HepG2 (cell line): ENCODE results near the gene CPZ.

Source experiments
- EP300 ChIP-seq, 3 experiments: sonication (generic) in 1 of 3; formaldehyde crosslinking in 1 of 3; IDR thresholded peaks; 2 replicates each; pipeline versions ENCODE4 v1.5.1 to v1.6.1; 2011 to 2020; ENCODE audit warnings: low read depth in 2 of 3, low read length in 2 of 3, borderline replicate concordance in 1 of 3, improper control_type of control experiment in 1 of 3, mild to moderate bottlenecking in 1 of 3, missing genetic modification reagents in 1 of 3, moderate library complexity in 1 of 3
- MYC ChIP-seq: sonication (generic); formaldehyde crosslinking; IDR thresholded peaks from 2 replicates; pipeline ENCODE4 v1.9.0; 2021; ENCODE audit warnings: missing genetic modification reagents, borderline replicate concordance
- POLR2AphosphoS5 ChIP-seq: IDR thresholded peaks from 2 replicates; pipeline ENCODE4 v1.6.1; 2012; ENCODE audit warnings: low read depth, low read length
- PRPF4 ChIP-seq: fragments of 200-400 bp; formaldehyde crosslinking; IDR thresholded peaks from 2 replicates; pipeline ENCODE4 v1.6.1; 2016; ENCODE audit warnings: low read length, low read depth; ENCODE audit not compliant: poor library complexity, severe bottlenecking
- SETDB1 ChIP-seq: sonication (generic); formaldehyde crosslinking; IDR thresholded peaks from 2 replicates; pipeline ENCODE4 v1.5.1; 2020; ENCODE audit warnings: missing genetic modification reagents, mild to moderate bottlenecking, borderline replicate concordance
- ZNF780A ChIP-seq: sonication (generic); formaldehyde crosslinking; IDR thresholded peaks from 2 replicates; pipeline ENCODE4 v1.8.0; 2022; ENCODE audit warnings: mild to moderate bottlenecking, missing genetic modification reagents, moderate library complexity
- TF ChIP-seq, protein P1 (sequence below): sonication (generic); formaldehyde crosslinking; IDR thresholded peaks from 2 replicates; pipeline ENCODE4 v1.5.0; 2020; ENCODE audit warnings: missing genetic modification reagents
- TF ChIP-seq, protein P2 (sequence below): IDR thresholded peaks from 2 replicates; pipeline ENCODE4 v1.6.1; 2012; ENCODE audit warnings: low read length, improper control_type of control experiment

DNA sequence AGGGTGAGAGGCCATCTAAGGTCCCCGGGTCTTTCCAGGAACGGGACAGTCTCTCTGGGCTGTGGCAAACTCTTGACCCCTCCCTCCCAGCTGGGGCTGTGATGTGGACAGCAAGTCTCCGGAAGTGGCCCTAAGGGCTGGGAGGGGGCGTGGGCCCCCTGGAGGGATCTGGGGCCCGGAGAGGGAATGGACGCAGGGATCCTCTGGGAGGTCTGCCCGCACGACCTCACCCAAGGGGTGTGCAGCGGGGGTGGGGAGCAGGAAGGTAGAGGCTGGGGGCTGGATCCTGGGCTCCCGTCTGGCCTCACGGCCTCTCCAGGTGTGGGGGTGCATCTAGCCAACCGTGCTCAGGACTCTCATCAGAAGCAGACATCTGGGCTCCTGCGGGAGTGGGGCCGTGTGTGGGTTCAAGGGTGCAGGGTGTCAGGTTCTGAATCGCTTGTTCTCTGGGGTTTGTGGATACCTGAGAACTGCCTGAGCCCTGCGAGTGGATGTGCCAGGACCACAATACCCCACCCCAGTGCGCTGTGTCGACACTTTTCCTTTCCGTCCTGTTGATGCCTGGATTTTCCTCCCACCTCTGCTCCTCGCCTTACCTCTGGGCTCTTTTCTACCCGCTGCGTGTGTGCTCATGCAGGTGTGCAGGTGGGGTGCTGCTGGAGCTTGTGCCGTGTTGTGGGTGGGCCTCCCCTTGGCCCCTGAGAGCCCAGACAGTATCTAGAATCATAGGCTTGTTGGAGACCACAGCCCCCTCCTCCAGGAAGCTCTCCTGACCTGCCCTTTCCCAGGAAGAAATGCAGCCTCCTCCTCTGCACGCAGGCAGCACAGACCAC, 915 bp downstream of the CPZ start:
- TF ChIP-seq, protein P1, sequence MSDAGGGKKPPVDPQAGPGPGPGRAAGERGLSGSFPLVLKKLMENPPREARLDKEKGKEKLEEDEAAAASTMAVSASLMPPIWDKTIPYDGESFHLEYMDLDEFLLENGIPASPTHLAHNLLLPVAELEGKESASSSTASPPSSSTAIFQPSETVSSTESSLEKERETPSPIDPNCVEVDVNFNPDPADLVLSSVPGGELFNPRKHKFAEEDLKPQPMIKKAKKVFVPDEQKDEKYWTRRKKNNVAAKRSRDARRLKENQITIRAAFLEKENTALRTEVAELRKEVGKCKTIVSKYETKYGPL = no peak
- no peak for TF ChIP-seq PRPF4
- TF ChIP-seq MYC = no peak
- no peak for TF ChIP-seq EP300 (IDR thresholded peaks at IDR 0.05; ENCODE audit: low read depth in 2 of 2, low read length in 2 of 2)
- TF ChIP-seq EP300 (CRISPR knock-in tag; IDR thresholded peaks at IDR 0.05; ENCODE audit: borderline replicate concordance) = no peak
- no peak for TF ChIP-seq ZNF780A (CRISPR knock-in tag)
- TF ChIP-seq POLR2AphosphoS5 = no peak
- TF ChIP-seq, protein P2, sequence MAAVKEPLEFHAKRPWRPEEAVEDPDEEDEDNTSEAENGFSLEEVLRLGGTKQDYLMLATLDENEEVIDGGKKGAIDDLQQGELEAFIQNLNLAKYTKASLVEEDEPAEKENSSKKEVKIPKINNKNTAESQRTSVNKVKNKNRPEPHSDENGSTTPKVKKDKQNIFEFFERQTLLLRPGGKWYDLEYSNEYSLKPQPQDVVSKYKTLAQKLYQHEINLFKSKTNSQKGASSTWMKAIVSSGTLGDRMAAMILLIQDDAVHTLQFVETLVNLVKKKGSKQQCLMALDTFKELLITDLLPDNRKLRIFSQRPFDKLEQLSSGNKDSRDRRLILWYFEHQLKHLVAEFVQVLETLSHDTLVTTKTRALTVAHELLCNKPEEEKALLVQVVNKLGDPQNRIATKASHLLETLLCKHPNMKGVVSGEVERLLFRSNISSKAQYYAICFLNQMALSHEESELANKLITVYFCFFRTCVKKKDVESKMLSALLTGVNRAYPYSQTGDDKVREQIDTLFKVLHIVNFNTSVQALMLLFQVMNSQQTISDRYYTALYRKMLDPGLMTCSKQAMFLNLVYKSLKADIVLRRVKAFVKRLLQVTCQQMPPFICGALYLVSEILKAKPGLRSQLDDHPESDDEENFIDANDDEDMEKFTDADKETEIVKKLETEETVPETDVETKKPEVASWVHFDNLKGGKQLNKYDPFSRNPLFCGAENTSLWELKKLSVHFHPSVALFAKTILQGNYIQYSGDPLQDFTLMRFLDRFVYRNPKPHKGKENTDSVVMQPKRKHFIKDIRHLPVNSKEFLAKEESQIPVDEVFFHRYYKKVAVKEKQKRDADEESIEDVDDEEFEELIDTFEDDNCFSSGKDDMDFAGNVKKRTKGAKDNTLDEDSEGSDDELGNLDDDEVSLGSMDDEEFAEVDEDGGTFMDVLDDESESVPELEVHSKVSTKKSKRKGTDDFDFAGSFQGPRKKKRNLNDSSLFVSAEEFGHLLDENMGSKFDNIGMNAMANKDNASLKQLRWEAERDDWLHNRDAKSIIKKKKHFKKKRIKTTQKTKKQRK = no peak
- no peak for TF ChIP-seq SETDB1
